AG04449 (cell line): ENCODE results near the gene MVB12B.

Experiments
- CTCF ChIA-PET: fragments of 350-600 bp; formaldehyde crosslinking; extraction: SDS; loops from one replicate; lab custom pipeline; 2021; ENCODE audit warnings: antibody characterized with exemption; lab: Yijun Ruan, JAX
- POLR2A ChIA-PET: fragments of 400-600, 350-600 bp; formaldehyde crosslinking; extraction: SDS; loops from one replicate; lab custom pipeline; 2020; ENCODE audit warnings: antibody characterized with exemption, inconsistent platforms; lab: Yijun Ruan, JAX
- DNase-seq: peaks from one replicate; pipeline ENCODE4 v3.0.0-alpha.2; 2010; ENCODE audit warnings: low read depth, low spot score
- H3K4me3 ChIP-seq: 2 replicates; pipeline ENCODE4 v1.5.1; 2011; ENCODE audit warnings: low read depth, mild to moderate bottlenecking, control low read depth, low read length
- CTCF ChIP-seq: IDR thresholded peaks from one replicate; pipeline ENCODE4 v1.5.1; 2011; ENCODE audit warnings: mild to moderate bottlenecking, moderate library complexity, low read length, control low read depth, inconsistent platforms; ENCODE audit not compliant: insufficient read depth; ENCODE audit errors: missing control alignments

Gene MVB12B

GRCh38 chr9:126347093-126347492 is 20.5 kb downstream of the MVB12B start:
- CTCF ChIA-PET, result interaction anchor here (1.4 to 1.8 kb wide), 2 partner anchors 51 to 144 kb away, joined by 4 to 6 read pairs; no protein-coding TSS in a partner anchor
- POLR2A ChIA-PET, result no interaction called here
- H3K4me3 ChIP-seq, result no peak overlapping the region
- no peak for TF ChIP-seq CTCF
- no peak for DNase-seq

- no peak for TF ChIP-seq CTCF
- DNase-seq, result no peak
- ChIA-PET CTCF (interaction anchor here (1.1 to 1.8 kb wide), 3 partner anchors 20 to 143 kb away, joined by 3 to 6 read pairs (median 4); no protein-coding TSS in a partner anchor), POLR2A (interaction anchor here (0.6 to 0.8 kb wide), 2 partner anchors 12 to 13 kb away, joined by 3 to 4 read pairs; no protein-coding TSS in a partner anchor)
- no peak overlapping the region for H3K4me3 ChIP-seq
Observed at GRCh38 chr9:126347911-126348760, 21.5 kb downstream of the MVB12B start.

DNA sequence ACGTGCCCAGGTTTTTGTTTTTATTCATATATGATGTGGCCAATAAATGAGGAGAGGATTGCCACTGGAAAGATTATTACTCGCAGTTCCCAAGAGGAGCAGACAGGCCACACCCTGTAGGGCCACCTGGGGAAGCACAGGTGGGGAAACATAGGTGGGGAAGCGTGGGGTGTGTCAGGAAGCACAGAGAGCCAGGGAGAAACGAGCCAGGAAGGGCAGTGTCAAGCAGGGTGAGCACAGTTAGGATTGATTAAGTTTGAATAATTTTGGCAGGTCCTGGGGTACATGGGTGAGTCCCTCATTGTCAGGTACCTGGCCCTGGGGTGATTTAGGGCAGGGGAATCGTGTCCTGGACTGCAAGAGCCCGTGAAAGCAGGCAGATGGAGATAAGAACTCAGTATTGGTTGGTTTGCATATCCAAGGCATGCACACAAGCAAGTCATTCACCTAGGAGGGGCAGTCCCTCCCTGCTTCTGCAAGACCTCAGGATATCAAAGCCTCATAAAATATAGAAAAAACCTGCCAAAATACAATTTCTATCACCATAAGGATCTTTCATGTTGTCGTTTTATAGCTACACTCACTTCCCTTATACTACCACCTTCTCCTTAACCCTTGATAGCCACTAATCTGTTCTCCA is 22.4 kb downstream of the MVB12B start:
- TF ChIP-seq CTCF, result no peak
- ChIA-PET CTCF (interaction anchor here (1.4 kb wide), 1 partner anchor 31 kb away, joined by 3 read pairs; no protein-coding TSS in a partner anchor), POLR2A (no interaction called here)
- no peak for DNase-seq
- H3K4me3 ChIP-seq, result no peak overlapping the region

DNA sequence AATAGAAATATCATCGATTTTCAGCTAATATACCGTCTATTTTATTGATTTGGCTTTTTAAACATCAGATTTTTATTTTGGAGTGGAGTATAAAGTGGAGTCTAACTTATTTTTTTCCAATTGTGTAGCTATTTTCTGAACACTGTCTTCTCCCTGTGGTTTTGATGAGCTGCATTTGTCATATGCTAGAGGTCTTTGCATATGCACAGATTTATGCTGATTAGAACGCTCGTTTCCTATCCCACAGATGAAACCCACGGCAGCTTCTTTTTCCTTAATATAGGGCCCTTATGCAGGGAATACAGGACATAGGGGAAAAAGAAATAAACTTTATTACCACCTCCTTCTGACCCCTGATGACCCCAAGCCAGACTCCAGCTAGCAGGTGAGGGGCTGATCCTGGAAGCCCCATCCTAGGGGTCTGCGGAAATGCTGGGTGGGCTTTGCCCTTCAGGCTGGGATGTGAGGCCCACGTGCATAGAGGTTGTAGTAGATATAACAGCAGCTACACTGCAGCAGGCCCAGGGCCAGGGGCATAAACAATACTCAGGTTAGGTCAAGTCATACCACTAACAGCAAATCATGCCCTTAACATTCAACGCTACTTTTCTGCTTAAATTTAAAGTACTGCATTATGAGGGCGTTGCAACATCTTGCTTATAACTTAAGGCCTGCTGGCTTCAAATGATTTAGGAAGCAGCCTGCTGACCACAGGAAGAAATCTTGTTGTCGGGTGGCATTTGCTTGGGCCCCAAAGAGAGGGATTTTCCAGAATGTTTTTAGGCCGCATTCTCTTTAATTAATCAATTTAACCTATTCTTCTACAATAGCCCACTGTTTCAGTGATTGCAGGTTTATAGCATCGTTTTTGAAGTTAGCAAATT is 28.5 kb downstream of the MVB12B start:
- ChIA-PET CTCF (interaction anchor here (1.6 kb wide), 1 partner anchor 31 kb away, joined by 5 read pairs; no protein-coding TSS in a partner anchor), POLR2A (no interaction called here)
- DNase-seq, result no peak

GRCh38 chr9:126357074-126357473 is 30.4 kb downstream of the MVB12B start:
- CTCF ChIA-PET, result interaction anchor here (1.4 to 1.6 kb wide), 2 partner anchors 42 to 134 kb away, joined by 6 to 7 read pairs; no protein-coding TSS in a partner anchor
- DNase-seq, result no peak

More for the DNA sequence above, 28.5 kb downstream of the MVB12B start:
- no peak overlapping the region for H3K4me3 ChIP-seq
- TF ChIP-seq CTCF, result no peak

More at GRCh38 chr9:126357074-126357473, 30.4 kb downstream of the MVB12B start:
- POLR2A ChIA-PET, result no interaction called here
- no peak for TF ChIP-seq CTCF
- no peak overlapping the region for H3K4me3 ChIP-seq
